ENCODE data around the gene AK5. TPM values are rescaled to one million over a fixed set of nuclear protein-coding genes. Genes with fewer than 3 reads are reported as not detected.

Gene AK5
- total RNA-seq, 1 donor from 2014 or later, result 1.0 TPM

GRCh38 chr1:77597310-77597709 lies 315.5 kb downstream of the AK5 start:
- no peaks in the 10 kb centered on the region for H3K9me3 ChIP-seq
- no peak overlapping the region for H3K27ac ChIP-seq
- no peak overlapping the region for H3K4me3 ChIP-seq
- H3K36me3 ChIP-seq, result peaks cover 4% of the 10 kb centered on the region
- H3K4me1 ChIP-seq, result no peaks in the 10 kb centered on the region
- intact Hi-C loops (cut with DNase I), result no loop called here
- DNase-seq (no peak), ATAC-seq (no peak)
- TF ChIP-seq CTCF (IDR thresholded peaks at IDR 0.05), result no peak
- no peaks in the 10 kb centered on the region for H3K27me3 ChIP-seq (ENCODE audit: low read depth)

- DNase-seq, result peak; percentile 75
- no peaks in the 10 kb centered on the region for H3K27me3 ChIP-seq (ENCODE audit: low read depth)
- ATAC-seq, result peak; percentile 58 to 84
- no peaks in the 10 kb centered on the region for H3K36me3 ChIP-seq
- H3K4me1 ChIP-seq, result peaks cover 16% of the 10 kb centered on the region
- peaks cover 22% of the 10 kb centered on the region for H3K9me3 ChIP-seq
- no peak overlapping the region for H3K27ac ChIP-seq
- intact Hi-C loops (cut with DNase I), result no loop called here
- no peak overlapping the region for H3K4me3 ChIP-seq
- no peak for TF ChIP-seq CTCF (IDR thresholded peaks at IDR 0.05)
Measured at GRCh38 chr1:77605246-77606026, 323.6 kb downstream of the AK5 start.

GRCh38 chr1:77608893-77609292 lies 327.1 kb downstream of the AK5 start:
- intact Hi-C loops (cut with DNase I), result no loop called here
- no peaks in the 10 kb centered on the region for H3K27me3 ChIP-seq (ENCODE audit: low read depth)
- no peak for DNase-seq

More at GRCh38 chr1:77608893-77609292, 327.1 kb downstream of the AK5 start:
- H3K36me3 ChIP-seq, result no peaks in the 10 kb centered on the region
- peaks cover 16% of the 10 kb centered on the region for H3K4me1 ChIP-seq
- no peak overlapping the region for H3K4me3 ChIP-seq
- TF ChIP-seq CTCF (IDR thresholded peaks at IDR 0.05), result no peak
- no peak for ATAC-seq
- peaks cover 27% of the 10 kb centered on the region for H3K9me3 ChIP-seq
- no peak overlapping the region for H3K27ac ChIP-seq

Other genes starting within 250 kb of the AK5 start
- gene PIGK, start 62.6 kb upstream of the AK5 start, total RNA-seq, result 27.1 TPM